SU-DHL-6 (cell line): Measurements from ENCODE around the gene TPO.

Experiments
- EZH2phosphoT487 ChIP-seq: fragments of 200-600 bp; sonication (generic), shearing (Covaris generic); conservative IDR thresholded peaks from 2 replicates; pipeline ENCODE4 v1.6.1; 2018; ENCODE audit warnings: mild to moderate bottlenecking, antibody characterized with exemption, low read length, moderate library complexity, mixed read lengths
- TF ChIP-seq, protein P1 (sequence below): fragments of 200-600 bp; sonication (generic); IDR thresholded peaks from one replicate; pipeline ENCODE4 v1.5.1; 2017; ENCODE audit warnings: antibody characterized with exemption, mild to moderate bottlenecking, low read length, moderate library complexity; ENCODE audit not compliant: insufficient read depth, poor library complexity, severe bottlenecking

DNA sequence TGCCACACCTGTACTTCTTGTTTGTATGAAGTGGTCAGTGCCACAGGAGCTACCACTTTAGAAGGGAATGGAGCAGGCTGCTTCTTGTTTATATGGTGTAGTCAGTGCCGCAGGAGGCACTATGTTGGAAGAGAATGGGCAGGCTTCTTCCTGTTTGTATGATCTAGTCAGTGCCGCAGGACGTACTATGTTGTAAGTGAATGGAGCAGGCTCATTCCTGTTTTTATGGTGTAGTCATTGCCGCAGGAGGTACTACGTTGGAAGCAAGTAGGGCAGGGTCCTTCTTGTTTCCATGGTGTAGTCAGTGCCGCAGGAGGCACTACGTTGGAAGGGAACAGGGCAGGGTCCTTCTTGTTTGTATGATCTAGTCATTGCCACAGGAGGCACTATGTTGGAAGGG, 27.3 kb downstream of the TPO start:
- no peak for TF ChIP-seq EZH2phosphoT487
- TF ChIP-seq, protein P1, sequence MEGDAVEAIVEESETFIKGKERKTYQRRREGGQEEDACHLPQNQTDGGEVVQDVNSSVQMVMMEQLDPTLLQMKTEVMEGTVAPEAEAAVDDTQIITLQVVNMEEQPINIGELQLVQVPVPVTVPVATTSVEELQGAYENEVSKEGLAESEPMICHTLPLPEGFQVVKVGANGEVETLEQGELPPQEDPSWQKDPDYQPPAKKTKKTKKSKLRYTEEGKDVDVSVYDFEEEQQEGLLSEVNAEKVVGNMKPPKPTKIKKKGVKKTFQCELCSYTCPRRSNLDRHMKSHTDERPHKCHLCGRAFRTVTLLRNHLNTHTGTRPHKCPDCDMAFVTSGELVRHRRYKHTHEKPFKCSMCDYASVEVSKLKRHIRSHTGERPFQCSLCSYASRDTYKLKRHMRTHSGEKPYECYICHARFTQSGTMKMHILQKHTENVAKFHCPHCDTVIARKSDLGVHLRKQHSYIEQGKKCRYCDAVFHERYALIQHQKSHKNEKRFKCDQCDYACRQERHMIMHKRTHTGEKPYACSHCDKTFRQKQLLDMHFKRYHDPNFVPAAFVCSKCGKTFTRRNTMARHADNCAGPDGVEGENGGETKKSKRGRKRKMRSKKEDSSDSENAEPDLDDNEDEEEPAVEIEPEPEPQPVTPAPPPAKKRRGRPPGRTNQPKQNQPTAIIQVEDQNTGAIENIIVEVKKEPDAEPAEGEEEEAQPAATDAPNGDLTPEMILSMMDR, result no peak
